Measurements from ENCODE around the gene BTNL8. TPM values are rescaled to one million over a fixed set of nuclear protein-coding genes. Genes with fewer than 3 reads are reported as not detected.

BTNL8 gene
- total RNA-seq, 6 experiments from 2014 or later = not detected

GRCh38 chr5:180950291-180950949 lies 51.5 kb downstream of the BTNL8 start:
- Mint-ChIP-seq H3K27ac (no peak overlapping the region), H3K4me1 (ENCODE audit: low read depth) (no peaks in the 10 kb centered on the region), H3K4me3 (no peak overlapping the region), H3K36me3 (ENCODE audit: low read depth) (no peaks in the 10 kb centered on the region), H3K9me3 (peaks cover 5% of the 10 kb centered on the region; the same call in 1 of the 2 replicates), H3K27me3 (ENCODE audit: insufficient read depth) (no peaks in the 10 kb centered on the region; the same call in 1 of the 2 replicates)
- DNase-seq = no peak
- TF ChIP-seq CTCF (IDR thresholded peaks at IDR 0.05) = no peak

- H3K27ac Mint-ChIP-seq = no peak overlapping the region
- no peaks in the 10 kb centered on the region for H3K27me3 Mint-ChIP-seq (ENCODE audit: insufficient read depth)
- no peak overlapping the region for H3K4me3 Mint-ChIP-seq
- no peak for TF ChIP-seq CTCF (IDR thresholded peaks at IDR 0.05)
- H3K36me3 Mint-ChIP-seq (ENCODE audit: low read depth) = no peaks in the 10 kb centered on the region
- DNase-seq = no peak
- no peaks in the 10 kb centered on the region for H3K4me1 Mint-ChIP-seq (ENCODE audit: low read depth)
- H3K9me3 Mint-ChIP-seq = peaks cover 4% of the 10 kb centered on the region
Observed at GRCh38 chr5:180959661-180960060, 60.7 kb downstream of the BTNL8 start.

- Mint-ChIP-seq H3K4me1 (ENCODE audit: low read depth) (no peaks in the 10 kb centered on the region), H3K4me3 (no peak overlapping the region), H3K27me3 (ENCODE audit: insufficient read depth) (no peaks in the 10 kb centered on the region), H3K27ac (no peak overlapping the region), H3K36me3 (ENCODE audit: low read depth) (no peaks in the 10 kb centered on the region), H3K9me3 (peaks cover 4% of the 10 kb centered on the region)
- DNase-seq = no peak
- no peak for TF ChIP-seq CTCF (IDR thresholded peaks at IDR 0.05)
Observed at GRCh38 chr5:180960209-180960608, 61.2 kb downstream of the BTNL8 start.

- TF ChIP-seq CTCF (IDR thresholded peaks at IDR 0.05) = no peak
- no peaks in the 10 kb centered on the region for H3K4me1 Mint-ChIP-seq (ENCODE audit: low read depth)
- H3K27me3 Mint-ChIP-seq (ENCODE audit: insufficient read depth) = no peaks in the 10 kb centered on the region; the same call in none of the 2 replicates
- no peaks in the 10 kb centered on the region for H3K9me3 Mint-ChIP-seq
- no peak overlapping the region for H3K4me3 Mint-ChIP-seq
- no peak overlapping the region for H3K27ac Mint-ChIP-seq
- no peak for DNase-seq
- no peaks in the 10 kb centered on the region for H3K36me3 Mint-ChIP-seq (ENCODE audit: low read depth)
Observed at GRCh38 chr5:180969406-180969805, 70.4 kb downstream of the BTNL8 start.

GRCh38 chr5:180970336-180970735 lies 71.4 kb downstream of the BTNL8 start:
- H3K4me3 Mint-ChIP-seq = no peak overlapping the region
- no peak for TF ChIP-seq CTCF (IDR thresholded peaks at IDR 0.05)
- no peaks in the 10 kb centered on the region for H3K9me3 Mint-ChIP-seq
- no peaks in the 10 kb centered on the region for H3K36me3 Mint-ChIP-seq (ENCODE audit: low read depth)
- no peak for DNase-seq
- no peaks in the 10 kb centered on the region for H3K4me1 Mint-ChIP-seq (ENCODE audit: low read depth)
- no peak overlapping the region for H3K27ac Mint-ChIP-seq
- no peaks in the 10 kb centered on the region; the same call in none of the 2 replicates for H3K27me3 Mint-ChIP-seq (ENCODE audit: insufficient read depth)
